Measurements from ENCODE around the gene MAGEA4. TPM values are rescaled to one million over a fixed set of nuclear protein-coding genes. Genes with fewer than 3 reads are reported as not detected.

Gene MAGEA4
- total RNA-seq, 2 donors from 2014 or later, result not detected

DNA sequence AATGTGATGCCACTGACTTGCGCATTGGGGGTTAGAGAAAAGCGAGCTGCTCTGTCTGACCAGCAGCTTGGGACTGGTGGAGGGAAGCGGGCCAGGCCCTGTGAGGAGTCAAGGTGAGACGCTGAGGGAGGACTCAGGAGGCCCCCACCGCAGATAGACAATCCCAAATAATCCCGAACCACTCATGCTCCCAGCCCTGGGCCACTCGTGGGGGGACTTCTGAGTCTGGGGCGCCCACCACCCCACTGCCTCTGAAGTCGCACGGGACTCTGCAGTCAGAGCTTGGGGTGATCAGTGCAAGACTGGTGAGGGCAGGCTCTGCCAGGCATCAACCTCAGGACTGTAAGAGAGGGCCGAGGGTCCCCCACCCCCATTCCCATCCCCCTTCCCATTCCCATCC lies 6.9 kb downstream of the MAGEA4 start:
- ATAC-seq (no peak), DNase-seq (no peak)
- WGBS, 2 donors, result 68 to 100% methylated on average over 1 to 8 of the region's 11 CpGs
- TF ChIP-seq POLR2A (IDR thresholded peaks at IDR 0.05), result no peak
- TF ChIP-seq, protein P1, sequence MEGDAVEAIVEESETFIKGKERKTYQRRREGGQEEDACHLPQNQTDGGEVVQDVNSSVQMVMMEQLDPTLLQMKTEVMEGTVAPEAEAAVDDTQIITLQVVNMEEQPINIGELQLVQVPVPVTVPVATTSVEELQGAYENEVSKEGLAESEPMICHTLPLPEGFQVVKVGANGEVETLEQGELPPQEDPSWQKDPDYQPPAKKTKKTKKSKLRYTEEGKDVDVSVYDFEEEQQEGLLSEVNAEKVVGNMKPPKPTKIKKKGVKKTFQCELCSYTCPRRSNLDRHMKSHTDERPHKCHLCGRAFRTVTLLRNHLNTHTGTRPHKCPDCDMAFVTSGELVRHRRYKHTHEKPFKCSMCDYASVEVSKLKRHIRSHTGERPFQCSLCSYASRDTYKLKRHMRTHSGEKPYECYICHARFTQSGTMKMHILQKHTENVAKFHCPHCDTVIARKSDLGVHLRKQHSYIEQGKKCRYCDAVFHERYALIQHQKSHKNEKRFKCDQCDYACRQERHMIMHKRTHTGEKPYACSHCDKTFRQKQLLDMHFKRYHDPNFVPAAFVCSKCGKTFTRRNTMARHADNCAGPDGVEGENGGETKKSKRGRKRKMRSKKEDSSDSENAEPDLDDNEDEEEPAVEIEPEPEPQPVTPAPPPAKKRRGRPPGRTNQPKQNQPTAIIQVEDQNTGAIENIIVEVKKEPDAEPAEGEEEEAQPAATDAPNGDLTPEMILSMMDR (IDR thresholded peaks at IDR 0.05), result no peak
- intact Hi-C loops (cut with DNase I), result no loop called here
- no peak overlapping the region for H3K4me3 ChIP-seq
- H3K9me3 ChIP-seq, result no peaks in the 10 kb centered on the region
- H3K4me1 ChIP-seq, result no peaks in the 10 kb centered on the region
- no peaks in the 10 kb centered on the region for H3K27me3 ChIP-seq
- H3K27ac ChIP-seq, result no peak overlapping the region
- H3K36me3 ChIP-seq (replicated peaks in 1 of 2; ENCODE audit: insufficient read depth in 1 of 2, low read depth in 2 of 2), result no peaks in the 10 kb centered on the region

DNA sequence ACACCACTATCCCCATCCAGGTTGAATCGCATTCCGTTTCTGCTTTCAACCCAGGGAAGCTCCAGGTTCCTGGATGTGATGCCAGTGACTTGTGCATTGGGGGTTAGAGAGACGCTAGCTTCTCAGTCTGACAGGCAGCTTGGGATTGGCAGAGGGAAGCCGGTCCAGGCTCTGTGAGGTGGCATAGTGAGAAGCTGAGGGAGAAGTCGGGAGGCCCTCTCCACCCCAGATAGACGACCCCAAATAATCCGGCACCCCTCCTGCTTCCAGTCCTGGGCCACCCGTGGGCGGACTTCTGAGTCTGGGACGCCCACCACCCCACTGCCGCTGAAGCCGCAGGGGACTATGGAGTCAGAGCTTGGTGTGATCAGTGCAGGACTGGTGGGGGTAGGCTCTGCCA lies 7.4 kb downstream of the MAGEA4 start:
- no peaks in the 10 kb centered on the region for H3K4me1 ChIP-seq
- TF ChIP-seq, protein P1 (IDR thresholded peaks at IDR 0.05), result no peak
- no peak for TF ChIP-seq POLR2A (IDR thresholded peaks at IDR 0.05)

DNA sequence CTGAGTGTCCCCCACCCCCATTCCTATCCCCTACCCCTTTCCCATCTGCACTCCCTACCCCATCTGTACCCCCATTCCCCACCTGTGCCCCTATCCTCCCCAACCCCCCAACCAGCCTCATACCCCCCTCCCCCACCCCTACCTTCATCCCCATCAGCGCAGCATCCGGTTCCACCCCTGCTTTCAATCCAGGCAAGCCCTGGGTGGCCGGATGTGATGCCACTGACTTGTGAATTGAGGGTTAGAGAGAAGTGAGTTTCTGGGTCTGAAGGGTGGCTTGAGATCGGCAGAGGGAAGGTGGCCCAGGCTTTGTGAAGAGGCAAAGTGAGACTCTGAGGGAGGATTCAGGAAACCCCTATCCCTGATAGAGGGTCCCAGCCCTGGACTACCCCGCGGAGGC lies 7.8 kb downstream of the MAGEA4 start:
- Histone ChIP-seq H3K36me3 (replicated peaks in 1 of 2; ENCODE audit: insufficient read depth in 1 of 2, low read depth in 2 of 2) (no peaks in the 10 kb centered on the region), H3K27me3 (no peaks in the 10 kb centered on the region)
- intact Hi-C loops (cut with DNase I), result no loop called here

More for the DNA sequence above, 7.4 kb downstream of the MAGEA4 start:
- no peaks in the 10 kb centered on the region for H3K36me3 ChIP-seq (replicated peaks in 1 of 2; ENCODE audit: insufficient read depth in 1 of 2, low read depth in 2 of 2)
- no peak overlapping the region for H3K27ac ChIP-seq
- no peaks in the 10 kb centered on the region for H3K9me3 ChIP-seq
- DNase-seq (no peak), ATAC-seq (no peak)
- H3K4me3 ChIP-seq, result no peak overlapping the region
- no peaks in the 10 kb centered on the region for H3K27me3 ChIP-seq
- WGBS, 2 donors, result 88 to 100% methylated on average over 3 to 7 of the region's 12 CpGs
- intact Hi-C loops (cut with DNase I), result no loop called here

DNA sequence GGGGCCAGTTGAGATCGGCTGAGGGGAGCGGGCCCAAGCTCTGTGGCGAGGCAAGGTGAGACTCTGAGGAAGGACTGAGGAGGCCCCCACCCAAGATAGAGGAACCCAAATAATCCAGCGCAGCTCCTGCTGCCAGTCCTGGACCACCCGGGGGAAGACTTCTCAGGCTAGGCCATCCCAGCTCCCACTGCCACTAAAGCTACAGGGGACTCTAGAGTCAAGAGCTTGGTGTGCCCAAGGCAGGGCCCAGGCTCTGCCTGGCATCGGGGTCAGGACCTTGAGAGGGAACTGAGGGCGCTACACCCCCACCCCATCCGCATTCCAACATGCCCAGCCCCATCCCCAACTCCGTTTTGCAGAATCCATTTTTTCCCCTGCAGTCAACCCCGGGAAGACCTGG lies 8.6 kb downstream of the MAGEA4 start:
- no peak overlapping the region for H3K4me3 ChIP-seq
- intact Hi-C loops (cut with DNase I), result no loop called here
- H3K27ac ChIP-seq, result no peak overlapping the region
- no peak for ATAC-seq
- DNase-seq, result no peak
- TF ChIP-seq POLR2A (IDR thresholded peaks at IDR 0.05), result no peak
- TF ChIP-seq, protein P1 (IDR thresholded peaks at IDR 0.05), result no peak
- no peaks in the 10 kb centered on the region for H3K4me1 ChIP-seq
- 67% methylated on average over 3 of the region's 10 CpGs; no CpG with 5 or more reads in 1 of the 2 donors for WGBS, 2 donors
- H3K36me3 ChIP-seq (replicated peaks in 1 of 2; ENCODE audit: insufficient read depth in 1 of 2, low read depth in 2 of 2), result no peaks in the 10 kb centered on the region
- no peaks in the 10 kb centered on the region for H3K9me3 ChIP-seq
- H3K27me3 ChIP-seq, result no peaks in the 10 kb centered on the region

More for the DNA sequence above, 7.8 kb downstream of the MAGEA4 start:
- H3K4me1 ChIP-seq, result no peaks in the 10 kb centered on the region
- no peak overlapping the region for H3K27ac ChIP-seq
- no peak overlapping the region for H3K4me3 ChIP-seq
- H3K9me3 ChIP-seq, result no peaks in the 10 kb centered on the region
- TF ChIP-seq, protein P1 (IDR thresholded peaks at IDR 0.05), result no peak
- no peak for TF ChIP-seq POLR2A (IDR thresholded peaks at IDR 0.05)
- no peak for DNase-seq
- ATAC-seq, result no peak
- 73 to 80% methylated on average over 1 to 4 of the region's 6 CpGs for WGBS, 2 donors

DNA sequence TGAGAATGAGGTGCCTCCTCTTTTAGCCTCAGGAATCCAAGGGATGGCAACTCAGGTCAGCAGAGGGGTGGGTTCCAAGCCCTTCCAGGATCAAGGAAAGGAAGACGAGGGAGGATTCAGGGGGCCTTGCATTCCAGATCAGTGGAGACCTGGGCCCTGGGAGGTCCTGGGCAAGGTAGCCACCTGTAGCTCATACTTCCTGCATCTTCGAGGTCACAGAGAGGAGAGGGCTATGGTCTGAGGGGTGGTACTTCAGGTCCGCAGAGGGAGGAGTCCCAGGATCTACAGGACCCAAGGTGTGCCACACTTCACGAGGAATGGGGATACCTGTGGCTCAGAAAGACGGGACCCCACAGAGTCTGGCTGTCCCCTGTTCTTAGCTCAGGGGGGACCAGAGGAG lies 9.2 kb downstream of the MAGEA4 start:
- TF ChIP-seq, protein P1 (IDR thresholded peaks at IDR 0.05), result no peak
- TF ChIP-seq POLR2A (IDR thresholded peaks at IDR 0.05), result no peak
- 43 to 57% methylated on average over 1 of the region's 5 CpGs for WGBS, 2 donors
- DNase-seq (no peak), ATAC-seq (no peak)
- H3K4me1 ChIP-seq, result no peaks in the 10 kb centered on the region
- no peaks in the 10 kb centered on the region for H3K9me3 ChIP-seq
- no peak overlapping the region for H3K4me3 ChIP-seq
- H3K27me3 ChIP-seq, result no peaks in the 10 kb centered on the region
- H3K27ac ChIP-seq, result no peak overlapping the region
- intact Hi-C loops (cut with DNase I), result no loop called here
- H3K36me3 ChIP-seq (replicated peaks in 1 of 2; ENCODE audit: insufficient read depth in 1 of 2, low read depth in 2 of 2), result no peaks in the 10 kb centered on the region
